GM13976 (cell line): ENCODE data around the gene DNAJC17.

Source experiments
- DNase-seq: peaks from one replicate; pipeline ENCODE4 v3.0.0; 2012; ENCODE audit warnings: low spot score
- in situ Hi-C: fragments of 300-500 bp; cut with MboI; formaldehyde crosslinking; loops from one replicate; pipeline ENCODE4 v1.12.0; 2022; ENCODE audit warnings: low sequenced_read_pairs, mixed read lengths, inconsistent platforms; ENCODE audit not compliant: unreplicated experiment
- TF ChIP-seq, protein P1 (sequence below): IDR thresholded peaks from 2 replicates; pipeline ENCODE4 v1.5.1; 2012; ENCODE audit warnings: borderline replicate concordance, mild to moderate bottlenecking; ENCODE audit not compliant: insufficient read depth; ENCODE audit errors: extremely low read depth, missing control alignments, control extremely low read depth

The DNAJC17 gene

DNA sequence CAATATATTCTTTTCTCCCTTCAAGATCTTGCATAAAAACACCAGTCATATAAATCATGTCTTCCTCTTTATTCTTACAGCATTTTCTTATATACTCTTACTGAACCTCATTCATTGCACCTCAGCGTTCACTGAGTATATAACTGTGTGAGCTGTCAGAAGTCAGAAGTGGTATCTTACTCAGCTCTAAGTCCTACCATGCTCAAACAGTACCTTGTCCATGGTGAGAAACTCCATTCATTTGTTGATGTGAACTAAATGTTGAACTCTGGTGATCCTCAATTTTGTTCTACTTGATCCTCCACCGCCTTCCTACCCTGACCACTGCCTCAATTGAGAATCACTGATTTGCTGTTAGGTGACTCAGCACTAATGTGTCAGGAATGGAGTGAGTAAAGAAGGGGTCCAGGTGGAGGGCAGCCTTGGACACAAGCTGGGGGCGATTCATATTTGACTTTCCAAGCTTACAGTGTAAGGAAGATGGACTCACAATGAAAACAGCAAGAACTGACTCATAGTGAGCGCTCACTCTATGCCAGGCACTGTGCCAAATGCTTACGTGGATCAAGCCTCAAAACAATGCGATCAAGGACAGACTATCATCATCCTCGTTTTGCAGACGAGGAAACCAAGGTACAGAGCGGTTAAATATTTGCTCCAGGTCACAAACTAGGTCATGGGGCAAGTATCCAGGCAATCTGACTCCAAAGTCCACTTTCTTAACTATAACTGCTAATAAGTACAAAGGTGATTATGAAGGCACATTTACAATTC lies 13.9 kb downstream of the DNAJC17 start:
- no peak for DNase-seq
- in situ Hi-C loops = no loop called here
- TF ChIP-seq, protein P1, sequence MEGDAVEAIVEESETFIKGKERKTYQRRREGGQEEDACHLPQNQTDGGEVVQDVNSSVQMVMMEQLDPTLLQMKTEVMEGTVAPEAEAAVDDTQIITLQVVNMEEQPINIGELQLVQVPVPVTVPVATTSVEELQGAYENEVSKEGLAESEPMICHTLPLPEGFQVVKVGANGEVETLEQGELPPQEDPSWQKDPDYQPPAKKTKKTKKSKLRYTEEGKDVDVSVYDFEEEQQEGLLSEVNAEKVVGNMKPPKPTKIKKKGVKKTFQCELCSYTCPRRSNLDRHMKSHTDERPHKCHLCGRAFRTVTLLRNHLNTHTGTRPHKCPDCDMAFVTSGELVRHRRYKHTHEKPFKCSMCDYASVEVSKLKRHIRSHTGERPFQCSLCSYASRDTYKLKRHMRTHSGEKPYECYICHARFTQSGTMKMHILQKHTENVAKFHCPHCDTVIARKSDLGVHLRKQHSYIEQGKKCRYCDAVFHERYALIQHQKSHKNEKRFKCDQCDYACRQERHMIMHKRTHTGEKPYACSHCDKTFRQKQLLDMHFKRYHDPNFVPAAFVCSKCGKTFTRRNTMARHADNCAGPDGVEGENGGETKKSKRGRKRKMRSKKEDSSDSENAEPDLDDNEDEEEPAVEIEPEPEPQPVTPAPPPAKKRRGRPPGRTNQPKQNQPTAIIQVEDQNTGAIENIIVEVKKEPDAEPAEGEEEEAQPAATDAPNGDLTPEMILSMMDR = no peak

DNA sequence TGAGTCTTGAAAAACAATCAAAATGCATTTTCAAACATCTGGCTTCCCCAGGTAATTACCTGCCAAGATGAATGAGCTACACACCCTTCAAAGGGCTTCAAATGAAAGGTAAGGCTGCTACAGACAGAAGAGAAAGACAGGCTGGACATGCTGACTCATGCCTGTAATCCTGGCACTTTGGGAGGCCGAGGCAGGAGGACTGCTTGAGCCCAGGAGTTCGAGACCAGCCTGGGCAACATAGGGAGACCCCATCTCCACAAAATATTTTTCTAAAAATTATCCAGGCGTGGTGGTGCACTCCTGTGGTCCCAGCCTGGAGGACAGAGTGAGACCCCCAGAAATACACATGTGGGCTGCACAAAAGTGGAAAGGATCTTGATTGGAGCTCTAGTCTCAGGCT lies 14.9 kb downstream of the DNAJC17 start:
- TF ChIP-seq, protein P1 = no peak
- no peak for DNase-seq
- in situ Hi-C loops = no loop called here

- in situ Hi-C loops = no loop called here
- no peak for DNase-seq
- TF ChIP-seq, protein P1 = no peak
Measured at GRCh38 chr15:40790718-40791117, 16.6 kb downstream of the DNAJC17 start.

DNA sequence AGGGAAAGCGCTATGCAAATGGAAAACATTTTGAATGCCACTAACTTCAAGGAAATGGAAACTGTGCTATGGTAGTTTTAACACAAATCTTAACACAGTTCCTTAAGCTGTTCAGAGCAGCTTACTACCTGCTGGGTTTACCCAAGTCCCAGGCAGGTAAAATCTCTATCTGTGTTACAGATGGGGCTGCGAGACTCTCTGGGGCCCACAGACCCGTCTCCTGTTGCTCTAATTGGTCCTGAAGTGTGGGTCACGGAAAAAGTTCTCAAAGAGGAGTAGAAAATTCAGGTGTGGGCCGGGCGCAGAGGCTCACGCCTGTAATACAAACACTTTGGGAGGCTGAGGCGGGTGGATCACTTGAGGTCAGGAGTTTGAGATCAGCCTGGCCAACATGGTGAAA lies 17.3 kb downstream of the DNAJC17 start:
- TF ChIP-seq, protein P1 = no peak
- in situ Hi-C loops = no loop called here
- DNase-seq = no peak

DNA sequence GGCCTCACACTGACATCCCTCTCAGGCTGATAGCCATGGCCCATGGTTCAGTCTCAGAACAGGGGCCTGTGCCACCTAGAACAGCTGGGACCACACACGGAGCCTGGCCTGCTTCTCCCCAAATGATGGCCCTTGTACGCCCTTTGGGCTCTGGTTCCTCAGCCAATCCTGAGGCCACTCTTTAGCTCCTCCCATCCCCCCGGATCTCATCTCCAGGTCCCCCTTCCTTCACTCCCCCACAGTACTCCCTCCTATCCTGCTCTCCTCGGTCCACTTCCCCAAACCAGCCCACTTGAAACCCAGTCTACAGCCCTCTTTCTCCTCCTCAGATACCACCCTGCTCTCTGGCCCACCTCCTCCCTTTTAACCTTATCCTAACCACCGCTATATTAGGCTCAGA lies 18.2 kb downstream of the DNAJC17 start:
- no peak for DNase-seq
- TF ChIP-seq, protein P1 = no peak
- in situ Hi-C loops = no loop called here

DNA sequence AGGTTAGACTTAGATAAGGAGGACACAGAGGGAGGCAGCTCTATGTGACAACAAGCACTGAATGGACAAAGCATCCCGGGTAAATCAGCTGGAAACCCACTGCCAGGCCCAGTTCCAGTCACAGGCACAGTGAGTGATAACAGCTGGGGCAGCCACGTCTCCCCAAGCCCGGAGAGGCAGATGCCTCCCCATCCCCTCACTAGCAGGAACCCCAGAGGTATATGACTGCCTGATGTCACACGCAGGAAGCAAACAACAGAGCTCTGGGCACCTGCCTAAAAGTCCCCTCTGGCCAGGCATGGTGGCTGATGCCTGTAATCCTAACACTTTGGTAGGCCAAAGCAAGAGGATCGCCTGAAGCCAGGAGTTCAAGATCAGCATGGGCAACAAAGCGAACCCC lies 19.3 kb downstream of the DNAJC17 start:
- in situ Hi-C loops = no loop called here
- no peak for DNase-seq

More for the DNA sequence above, 19.3 kb downstream of the DNAJC17 start:
- TF ChIP-seq, protein P1 = no peak
